Measurements from ENCODE around the gene RBM4.
"Not testable (repeated sequence)": the region's sequence is repeated elsewhere in the genome, so short reads cannot be mapped to it uniquely, and the experiment has no call there.

Gene RBM4

GRCh38 chr11:66617155-66617834 lies 21.2 kb upstream of the RBM4 start:
- DNase-seq, result no peak

GRCh38 chr11:66619080-66619554 lies 19.4 kb upstream of the RBM4 start:
- no peak for DNase-seq

GRCh38 chr11:66624450-66624849 lies 14.1 kb upstream of the RBM4 start:
- DNase-seq, result no peak

- DNase-seq, result no peak
Measured at GRCh38 chr11:66625041-66625751, 13.3 kb upstream of the RBM4 start.

GRCh38 chr11:66625752-66626149 lies 12.8 kb upstream of the RBM4 start:
- DNase-seq, result no peak

GRCh38 chr11:66626382-66626781 lies 12.1 kb upstream of the RBM4 start:
- DNase-seq, result no peak

- no peak for DNase-seq
Measured at GRCh38 chr11:66626926-66627325, 11.6 kb upstream of the RBM4 start.

GRCh38 chr11:66628061-66628603 lies 10.4 kb upstream of the RBM4 start:
- DNase-seq, result no peak

- no peak for DNase-seq
Measured at GRCh38 chr11:66629356-66629755, 9.1 kb upstream of the RBM4 start.

GRCh38 chr11:66631883-66632282 lies 6.6 kb upstream of the RBM4 start:
- no peak for DNase-seq

GRCh38 chr11:66632952-66633351 lies 5.6 kb upstream of the RBM4 start:
- DNase-seq, result no peak

GRCh38 chr11:66636411-66636810 lies 2.1 kb upstream of the RBM4 start:
- DNase-seq, result no peak

GRCh38 chr11:66637557-66638176 lies 836 bp upstream of the RBM4 start:
- DNase-seq, result no peak

- no peak for DNase-seq
Measured at GRCh38 chr11:66639066-66639813, 737 bp downstream of the RBM4 start.

GRCh38 chr11:66639814-66640340 lies 1.4 kb downstream of the RBM4 start:
- DNase-seq, result not testable (repeated sequence)

GRCh38 chr11:66641834-66642233 lies 3.3 kb downstream of the RBM4 start:
- no peak for DNase-seq

- DNase-seq, result no peak
Measured at GRCh38 chr11:66643745-66644437, 5.4 kb downstream of the RBM4 start.

GRCh38 chr11:66646828-66647227 lies 8.3 kb downstream of the RBM4 start:
- no peak for DNase-seq

- DNase-seq, result no peak
Measured at GRCh38 chr11:66649903-66650302, 11.4 kb downstream of the RBM4 start.

- no peak for DNase-seq
Measured at GRCh38 chr11:66651016-66651415, 12.5 kb downstream of the RBM4 start.

GRCh38 chr11:66652651-66653050 lies 14.1 kb downstream of the RBM4 start:
- DNase-seq, result no peak

GRCh38 chr11:66653123-66653522 lies 14.6 kb downstream of the RBM4 start:
- DNase-seq, result no peak

Measured in activated effector memory CD4-positive, alpha-beta T cell treated with Interleukin-2 at 50 U/mL for 16 hours (primary cell).